PC-9 (cell line): ENCODE measurements around the gene ZNF124. TPM values are rescaled to one million over a fixed set of nuclear protein-coding genes. Genes with fewer than 3 reads are reported as not detected.
"Not testable (repeated sequence)": the region's sequence is repeated elsewhere in the genome, so short reads cannot be mapped to it uniquely, and the experiment has no call there.

Experiments used
- BruUV-seq: library from RNA; stranded (reverse); fragments of 400-500 nt; replicated peaks from 2 replicates; lab custom pipeline; 2021; lab: Mats Ljungman, UMichigan
- CTCF ChIA-PET: fragments of 300-600 bp; sonication (Branson Sonifier 250); formaldehyde crosslinking; loops from one replicate; lab custom pipeline; 2022; ENCODE audit warnings: antibody characterized with exemption; lab: Charles Lee
- POLR2A ChIA-PET: fragments of 300-600 bp; sonication (Branson Sonifier 250); formaldehyde crosslinking; loops from one replicate; lab custom pipeline; 2022; ENCODE audit warnings: antibody characterized with exemption; ENCODE audit not compliant: unreplicated experiment; lab: Charles Lee
- DNase-seq, 2 experiments: peaks; one replicate each; pipeline versions ENCODE4 v3.0.0 to v3.0.0-alpha.2; 2015 to 2022; ENCODE audit warnings: mixed read lengths in 1 of 2
- H2AFZ ChIP-seq: fragments of 200-600 bp; sonication (generic); 2 replicates; pipeline ENCODE4 v1.8.1; 2017; ENCODE audit warnings: antibody characterized with exemption
- H3F3A ChIP-seq: fragments of 200-600 bp; sonication (generic); 2 replicates; pipeline ENCODE4 v1.8.1; 2017; ENCODE audit warnings: antibody characterized with exemption, mild to moderate bottlenecking, low read depth; ENCODE audit not compliant: insufficient read depth
- H3K27ac ChIP-seq: fragments of 200-600 bp; sonication (generic); 2 replicates; pipeline ENCODE4 v1.6.1; 2016; ENCODE audit warnings: mixed run types
- H3K27me3 ChIP-seq: fragments of 200-600 bp; sonication (generic); 2 replicates; pipeline ENCODE4 v1.6.1; 2016; ENCODE audit warnings: low read depth, mixed run types; ENCODE audit not compliant: insufficient read depth
- H3K36me3 ChIP-seq: fragments of 200-600 bp; sonication (generic); 2 replicates; pipeline ENCODE4 v1.6.1; 2016; ENCODE audit warnings: low read depth, mixed run types
- H3K4me1 ChIP-seq: fragments of 200-600 bp; sonication (generic); replicated peaks from 2 replicates; pipeline ENCODE4 v1.6.1; 2016; ENCODE audit warnings: mixed run types; ENCODE audit not compliant: insufficient read depth
- H3K4me2 ChIP-seq: fragments of 200-600 bp; sonication (generic); 2 replicates; pipeline ENCODE4 v1.6.1; 2017; ENCODE audit warnings: mixed run types
- H3K4me3 ChIP-seq: fragments of 200-600 bp; sonication (generic); 2 replicates; pipeline ENCODE4 v1.6.1; 2016; ENCODE audit warnings: mixed run types
- H3K79me2 ChIP-seq: fragments of 200-600 bp; sonication (generic); 2 replicates; pipeline ENCODE4 v1.6.1; 2017; ENCODE audit warnings: low read depth, mixed run types
- H3K9me2 ChIP-seq: fragments of 200-600 bp; sonication (generic); 2 replicates; pipeline ENCODE4 v1.8.1; 2017; ENCODE audit warnings: mild to moderate bottlenecking; ENCODE audit not compliant: insufficient read depth
- H3K9me3 ChIP-seq: fragments of 200-600 bp; sonication (generic); 2 replicates; pipeline ENCODE4 v1.8.1; 2016; ENCODE audit warnings: low read depth; ENCODE audit not compliant: insufficient read depth
- H4K20me1 ChIP-seq: fragments of 200-600 bp; sonication (generic); 2 replicates; pipeline ENCODE4 v1.8.1; 2017; ENCODE audit not compliant: insufficient read depth
- CTCF ChIP-seq: fragments of 200-600 bp; sonication (generic); conservative IDR thresholded peaks from 2 replicates; pipeline ENCODE4 v1.6.1; 2017; ENCODE audit warnings: mixed run types, antibody characterized with exemption, mild to moderate bottlenecking, moderate library complexity
- EZH2 ChIP-seq: fragments of 200-600 bp; sonication (generic); IDR thresholded peaks from 2 replicates; pipeline ENCODE4 v1.8.0; 2017; ENCODE audit warnings: antibody characterized with exemption, low read depth
- intact Hi-C: fragments of 100-400 bp; cut with micrococcal nuclease; formaldehyde crosslinking; loops from one replicate; pipeline ENCODE4 v1.10.0; 2022; ENCODE audit not compliant: unreplicated experiment
- total RNA-seq: library from RNA; stranded (reverse); gene quantifications from 2 replicates; pipeline ENCODE4 v1.2.3, GENCODE V29; 2021

ZNF124 gene
- total RNA-seq, 1 experiment from 2014 or later, result 9.5 TPM

- H3K27me3 ChIP-seq, result no peaks in the 10 kb centered on the region
- DNase-seq, result no peak
- no peaks in the 10 kb centered on the region for H4K20me1 ChIP-seq
- H3K36me3 ChIP-seq, result no peaks in the 10 kb centered on the region
- no peaks in the 10 kb centered on the region for H3K9me2 ChIP-seq
- intact Hi-C loops, result no loop called here
- H3K79me2 ChIP-seq, result no peaks in the 10 kb centered on the region
- CTCF ChIA-PET, result no interaction called here
- no peaks in the 10 kb centered on the region for H3K4me1 ChIP-seq
- H3K4me2 ChIP-seq, result no peak overlapping the region
- H3F3A ChIP-seq, result no peaks in the 10 kb centered on the region
- no TSS peak for BruUV-seq
- H3K27ac ChIP-seq, result no peak overlapping the region
- H2AFZ ChIP-seq, result no peak overlapping the region
- POLR2A ChIA-PET, result no interaction called here
- no peak for TF ChIP-seq EZH2
- no peak for TF ChIP-seq CTCF
- H3K9me3 ChIP-seq, result peaks cover 10% of the 10 kb centered on the region; the same call in 1 of the 2 replicates
- no peak overlapping the region for H3K4me3 ChIP-seq
Observed at GRCh38 chr1:247131236-247131635, 40.6 kb downstream of the ZNF124 start.

GRCh38 chr1:247127519-247128282 is 44.1 kb downstream of the ZNF124 start:
- H3K79me2 ChIP-seq, H2AFZ ChIP-seq, POLR2A ChIA-PET, H3K4me2 ChIP-seq, H3K4me1 ChIP-seq, H3K9me3 ChIP-seq, H4K20me1 ChIP-seq, CTCF ChIA-PET, intact Hi-C loops, H3K4me3 ChIP-seq, H3K27ac ChIP-seq, DNase-seq, H3K9me2 ChIP-seq, H3K27me3 ChIP-seq, H3F3A ChIP-seq, H3K36me3 ChIP-seq: not testable (repeated sequence)
- TSS peak; percentile 78 for BruUV-seq

GRCh38 chr1:247126601-247127000 is 45.2 kb downstream of the ZNF124 start:
- H3K79me2 ChIP-seq, H3K9me2 ChIP-seq, POLR2A ChIA-PET, intact Hi-C loops, H4K20me1 ChIP-seq, H3K4me1 ChIP-seq, H3K9me3 ChIP-seq, H3K4me3 ChIP-seq, CTCF ChIA-PET, H3K27ac ChIP-seq, H3K4me2 ChIP-seq, H3K27me3 ChIP-seq, H3K36me3 ChIP-seq, DNase-seq, H2AFZ ChIP-seq, BruUV-seq, H3F3A ChIP-seq: not testable (repeated sequence)

GRCh38 chr1:247126166-247126565 is 45.7 kb downstream of the ZNF124 start:
- H3K4me1 ChIP-seq, H3K36me3 ChIP-seq, H4K20me1 ChIP-seq, intact Hi-C loops, H3K27me3 ChIP-seq, H3F3A ChIP-seq, H3K79me2 ChIP-seq, DNase-seq, H3K27ac ChIP-seq, CTCF ChIA-PET, H2AFZ ChIP-seq, H3K4me2 ChIP-seq, POLR2A ChIA-PET, BruUV-seq, H3K9me3 ChIP-seq, H3K9me2 ChIP-seq, H3K4me3 ChIP-seq: not testable (repeated sequence)
